Stomach (tissue), 9 donors: ENCODE data around the gene HCRT. TPM values are rescaled to one million over a fixed set of nuclear protein-coding genes. Genes with fewer than 3 reads are reported as not detected.
"Not testable (repeated sequence)": the region's sequence is repeated elsewhere in the genome, so short reads cannot be mapped to it uniquely, and the experiment has no call there.

Experiments
- DNase-seq, 2 donors: peaks; one replicate each; pipeline versions ENCODE4 v3.0.0 to v3.0.0-alpha.2; 2013 to 2019
- H3K27ac ChIP-seq, 5 donors: fragments of 200-600 bp in 4 of 5; sonication (generic) in 4 of 5; one replicate each; pipeline ENCODE4 v1.5.1; 2013 to 2019; ENCODE audit warnings: mild to moderate bottlenecking in 1 of 5, moderate library complexity in 1 of 5
- H3K27me3 ChIP-seq, 3 donors: fragments of 200-600 bp; sonication (generic); one replicate each; pipeline ENCODE4 v1.5.1; 2017 to 2019; ENCODE audit warnings: mixed run types in 1 of 3
- H3K36me3 ChIP-seq, 4 donors: fragments of 200-600 bp; sonication (generic); 1 replicate in 3 of 4; 2 replicates in 1 of 4; pipeline ENCODE4 v1.5.1; 2016 to 2019
- H3K4me1 ChIP-seq, 4 donors: fragments of 200-600 bp; sonication (generic); one replicate each; pipeline ENCODE4 v1.5.1; 2016 to 2019
- H3K4me3 ChIP-seq, 4 donors: fragments of 200-600 bp; sonication (generic) in 3 of 4; one replicate each; pipeline ENCODE4 v1.5.1; 2016 to 2019; ENCODE audit warnings: mild to moderate bottlenecking in 1 of 4
- H3K9me3 ChIP-seq, 4 donors: fragments of 200-600 bp; sonication (generic); one replicate each; pipeline ENCODE4 v1.5.1; 2016 to 2019
- CTCF ChIP-seq, 7 experiments: fragments of 450-650 bp in 4 of 7; fragments of 200-600 bp in 3 of 7; sonication (generic) in 3 of 7; IDR thresholded peaks; one replicate each; pipeline ENCODE4 v1.5.1; 2016 to 2019; ENCODE audit warnings: antibody characterized with exemption in 7 of 7, control low read depth in 2 of 7, mild to moderate bottlenecking in 1 of 7
- EP300 ChIP-seq: sonication (generic); formaldehyde crosslinking; IDR thresholded peaks from one replicate; pipeline ENCODE4 v1.6.1; 2017; ENCODE audit warnings: antibody characterized with exemption
- POLR2A ChIP-seq, 4 donors: fragments of 450-650 bp; IDR thresholded peaks; one replicate each; pipeline ENCODE4 v1.6.1; 2016; ENCODE audit warnings: antibody characterized with exemption in 4 of 4, control low read depth in 2 of 4, mild to moderate bottlenecking in 1 of 4, moderate library complexity in 1 of 4
- POLR2AphosphoS5 ChIP-seq, 3 donors: sonication (generic); formaldehyde crosslinking; IDR thresholded peaks; one replicate each; pipeline ENCODE4 v1.6.1; 2016; ENCODE audit warnings: antibody characterized with exemption in 3 of 3
- WGBS, 5 donors: extraction: QIAGEN DNeasy Blood & Tissue Kit in 3 of 5; methylation state at CpG; one replicate each; pipeline versions ENCODE4 v1.1.5 to v1.1.7; 2013 to 2018; 5-methylcytosine and 5-hydroxymethylcytosine counted together
- intact Hi-C: fragments of 100-400 bp; cut with DNase I; formaldehyde crosslinking; loops from one replicate; pipeline ENCODE4 v1.15.1; 2023; ENCODE audit warnings: low total_unique reads
- polyA plus RNA-seq, 3 donors: library from polyadenylated mRNA; stranded (reverse); fragments of 200-250 nt; gene quantifications; one replicate each; pipeline ENCODE4 v1.2.3, GENCODE V29; 2013
- total RNA-seq, 5 donors: library from RNA; depleted of rRNA; stranded (reverse); fragments of >200 nt; gene quantifications; one replicate each; pipeline versions ENCODE4 v1.1.0 to v1.2.3, GENCODE V29; 2014 to 2016
- donor health status: healthy with polysubstance abuse.
- donor health status: Bipolar disorder and iron deficiency.
- donor health status: healthy.

HCRT gene
- total and polyA plus RNA-seq, 8 donors = not detected

DNA sequence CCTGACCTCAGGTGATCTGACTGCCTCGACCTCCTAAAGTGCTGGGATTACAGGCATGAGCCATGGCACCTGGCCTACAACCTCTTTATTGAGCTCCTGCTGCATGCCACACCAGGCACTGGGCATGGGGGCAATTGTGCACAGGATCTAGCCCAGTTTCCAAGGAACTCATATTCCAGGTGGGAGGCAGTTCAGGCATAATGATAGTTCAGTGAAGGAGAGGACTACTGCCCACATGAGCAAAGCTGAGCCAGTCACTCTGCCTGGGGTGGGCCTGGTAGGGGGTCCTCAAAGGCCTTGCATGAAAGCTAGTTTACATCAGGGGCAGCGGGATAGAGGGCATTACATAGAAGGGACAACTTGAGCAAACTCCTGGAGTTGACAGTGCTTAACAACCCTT lies 2.6 kb upstream of the HCRT start:
- no peak for TF ChIP-seq CTCF (IDR thresholded peaks at IDR 0.05)
- no peak for TF ChIP-seq POLR2AphosphoS5 (IDR thresholded peaks at IDR 0.05)
- no peak overlapping the region for H3K27ac ChIP-seq
- no peaks in the 10 kb centered on the region for H3K9me3 ChIP-seq
- intact Hi-C loops = no loop called here
- peaks cover 15 to 27% (median 25%) of the 10 kb centered on the region in 4 donors for H3K4me1 ChIP-seq
- H3K36me3 ChIP-seq = peaks cover 0 to 25% (median 17%) of the 10 kb centered on the region in 4 donors
- WGBS, 5 donors = 69 to 83% (median 79%) methylated on average over 2 of the region's 2 CpGs
- no peaks in the 10 kb centered on the region for H3K27me3 ChIP-seq
- H3K4me3 ChIP-seq = no peak overlapping the region
- DNase-seq = no peak

- Histone ChIP-seq H3K36me3 (peaks cover 0 to 19% (median 16%) of the 10 kb centered on the region in 4 donors), H3K27me3 (peaks cover 4 to 16% (median 9%) of the 10 kb centered on the region in 3 donors), H3K4me1 (peaks cover 12 to 27% (median 25%) of the 10 kb centered on the region in 4 donors)
- H3K9me3 ChIP-seq, H3K27ac ChIP-seq, intact Hi-C loops, H3K4me3 ChIP-seq, DNase-seq: not testable (repeated sequence)
- 84 to 94% (median 91%) methylated on average over 5 of the region's 5 CpGs for WGBS, 5 donors
Measured at GRCh38 chr17:42186191-42186590, 939 bp upstream of the HCRT start.

DNA sequence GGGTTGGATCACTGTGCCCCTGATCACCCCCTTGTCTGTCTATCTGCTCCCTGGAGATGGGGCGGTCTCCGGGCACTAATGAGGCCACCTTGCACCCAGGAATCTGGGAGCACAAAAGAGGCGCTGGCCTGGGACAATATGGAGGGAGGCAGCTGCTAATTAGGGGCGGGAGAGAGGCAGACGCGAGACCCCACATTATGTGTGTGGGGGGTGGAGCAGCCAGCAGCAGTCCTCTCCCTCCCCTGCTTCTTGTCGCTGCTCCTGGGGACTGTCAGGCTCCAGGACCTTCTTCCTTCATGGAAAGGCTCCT lies 324 bp upstream of the HCRT start:
- peaks cover 0 to 14% (median 10%) of the 10 kb centered on the region in 4 donors for H3K36me3 ChIP-seq
- TF ChIP-seq POLR2A (IDR thresholded peaks at IDR 0.05) (no peak), CTCF (IDR thresholded peaks at IDR 0.05) (no peak), EP300 (no peak), POLR2AphosphoS5 (IDR thresholded peaks at IDR 0.05) (no peak)
- no peak overlapping the region for H3K4me3 ChIP-seq
- intact Hi-C loops = no loop called here
- H3K9me3 ChIP-seq = no peaks in the 10 kb centered on the region
- 69 to 89% (median 77%) methylated on average over 5 to 7 of the region's 7 CpGs for WGBS, 5 donors
- peaks cover 18 to 33% (median 31%) of the 10 kb centered on the region in 4 donors for H3K4me1 ChIP-seq
- H3K27me3 ChIP-seq = peaks cover 10 to 22% (median 15%) of the 10 kb centered on the region in 3 donors
- DNase-seq = no peak
- no peak overlapping the region for H3K27ac ChIP-seq

DNA sequence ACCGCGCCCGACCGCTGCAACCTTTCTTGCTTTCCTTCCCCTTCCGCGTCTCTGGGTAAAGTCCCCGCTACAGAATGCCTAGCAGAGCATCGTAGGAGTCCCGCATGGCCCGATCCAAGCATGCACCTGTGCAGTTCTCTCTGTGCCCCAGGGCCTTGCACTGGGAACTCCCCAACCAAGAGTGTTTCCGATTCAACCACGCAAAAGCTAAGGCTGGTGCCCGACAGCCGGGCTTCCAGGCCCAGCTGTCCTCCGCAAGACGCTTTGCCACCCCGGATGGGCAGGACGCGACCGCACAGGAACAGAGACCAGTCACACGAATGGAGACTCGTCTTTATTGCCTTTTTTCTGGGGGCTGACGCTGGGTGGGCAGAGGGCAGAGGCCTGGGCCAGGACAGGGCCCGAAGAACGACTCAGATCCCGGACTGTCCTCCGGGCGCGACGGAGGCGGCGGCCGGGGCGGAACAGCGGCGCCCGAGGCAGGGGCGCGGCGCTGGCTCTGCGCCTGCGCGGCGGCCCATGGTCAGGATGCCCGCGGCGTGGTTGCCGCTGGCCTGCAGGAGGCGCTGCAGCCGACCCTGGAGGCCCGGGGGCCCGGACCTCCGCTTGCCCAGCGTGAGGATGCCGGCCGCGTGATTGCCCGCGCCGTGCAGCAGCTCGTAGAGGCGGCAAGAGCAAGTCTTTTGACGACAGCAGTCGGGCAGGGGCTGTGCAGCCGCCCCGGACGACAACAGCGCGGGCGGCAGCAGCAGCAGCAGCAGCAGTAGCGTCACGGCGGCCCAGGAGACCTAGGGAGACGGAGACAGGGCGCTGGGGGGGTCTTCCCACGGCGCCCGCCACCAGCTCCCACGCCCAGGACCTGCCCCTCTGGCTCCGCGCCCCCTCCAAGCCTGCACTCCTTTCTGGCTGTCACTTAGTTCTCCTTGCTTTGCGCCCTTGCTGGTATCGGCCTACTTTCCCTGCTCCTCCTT lies 1.2 kb downstream of the HCRT start:
- Histone ChIP-seq H3K9me3 (no peaks in the 10 kb centered on the region), H3K36me3 (no peaks in the 10 kb centered on the region), H3K4me1 (peaks cover 21 to 40% (median 35%) of the 10 kb centered on the region in 4 donors), H3K4me3 (peak overlapping the region; percentile 49 to 63 (median 54)), H3K27me3 (peaks cover 12 to 37% (median 23%) of the 10 kb centered on the region in 3 donors), H3K27ac (peak overlapping the region; percentile 73 to 84 (median 80))
- intact Hi-C loops = no loop called here
- TF ChIP-seq CTCF (IDR thresholded peaks at IDR 0.05) = peak in 5 of 7 experiments; percentile 10 to 93 (median 76)
- peak in 2 of 3 donors; percentile 34 to 41 for TF ChIP-seq POLR2AphosphoS5 (IDR thresholded peaks at IDR 0.05)
- TF ChIP-seq POLR2A (IDR thresholded peaks at IDR 0.05) = no peak
- 4 to 8% (median 5%) methylated on average over 35 to 83 of the region's 83 CpGs for WGBS, 5 donors
- DNase-seq = peak; percentile 77 to 93
